ENCODE measurements around the gene IGF2.

IGF2 gene

DNA sequence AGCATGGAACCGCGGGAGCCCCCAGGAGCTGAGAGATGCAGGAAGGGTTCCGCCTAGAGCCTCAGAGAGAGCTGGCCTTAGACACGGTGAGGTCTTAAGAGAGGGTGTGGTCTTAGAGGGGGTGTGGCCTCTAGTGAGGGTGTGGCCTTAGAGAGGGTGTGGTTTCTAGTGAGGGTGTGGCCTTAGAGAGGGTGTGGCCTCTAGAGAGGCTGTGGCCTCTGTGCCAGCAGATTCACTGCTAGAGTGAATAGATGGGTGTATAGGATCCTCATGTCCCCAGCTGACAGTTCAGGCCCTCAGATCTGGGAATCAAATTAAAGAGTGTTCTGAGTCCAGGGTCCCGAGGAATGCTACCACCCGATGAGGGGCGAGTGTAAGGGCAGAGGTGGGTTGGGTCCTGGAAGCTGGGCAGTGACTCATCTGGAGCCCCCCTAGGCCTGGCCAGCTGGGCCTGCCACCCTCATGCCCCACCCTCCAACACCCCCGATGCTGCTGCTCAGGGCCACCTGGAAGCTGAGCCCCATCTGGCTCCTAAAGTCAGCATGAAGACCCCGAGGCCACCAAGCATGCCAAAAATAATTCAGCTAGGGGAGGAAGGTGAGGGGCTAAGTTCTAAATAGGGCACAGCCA lies 49.5 kb downstream of the IGF2 start:
- no peak for TF ChIP-seq FOXP2 (optimal IDR thresholded peaks at IDR 0.05; ENCODE audit: borderline replicate concordance, extremely low read depth, extremely low read length, insufficient read depth)
- TF ChIP-seq SIN3A (IDR thresholded peaks at IDR 0.05; ENCODE audit: borderline replicate concordance, insufficient read depth, low read length), result no peak
- TF ChIP-seq REST (IDR thresholded peaks at IDR 0.05; ENCODE audit: insufficient read depth in 1 of 2, low read depth in 2 of 2, low read length in 2 of 2), result no peak
- TF ChIP-seq TAF1 (IDR thresholded peaks at IDR 0.05; ENCODE audit: borderline replicate concordance, insufficient read depth, low read length), result no peak
- no peak for TF ChIP-seq POLR2AphosphoS5 (IDR thresholded peaks at IDR 0.05; ENCODE audit: low read depth, low read length)

- TF ChIP-seq SIN3A (IDR thresholded peaks at IDR 0.05; ENCODE audit: borderline replicate concordance, insufficient read depth, low read length), result no peak
- no peak for TF ChIP-seq REST (IDR thresholded peaks at IDR 0.05; ENCODE audit: insufficient read depth in 1 of 2, low read depth in 2 of 2, low read length in 2 of 2)
- no peak for TF ChIP-seq FOXP2 (optimal IDR thresholded peaks at IDR 0.05; ENCODE audit: borderline replicate concordance, extremely low read depth, extremely low read length, insufficient read depth)
- no peak for TF ChIP-seq POLR2AphosphoS5 (IDR thresholded peaks at IDR 0.05; ENCODE audit: low read depth, low read length)
- no peak for TF ChIP-seq TAF1 (IDR thresholded peaks at IDR 0.05; ENCODE audit: borderline replicate concordance, insufficient read depth, low read length)
Observed at GRCh38 chr11:2088746-2089535, 50.2 kb downstream of the IGF2 start.

DNA sequence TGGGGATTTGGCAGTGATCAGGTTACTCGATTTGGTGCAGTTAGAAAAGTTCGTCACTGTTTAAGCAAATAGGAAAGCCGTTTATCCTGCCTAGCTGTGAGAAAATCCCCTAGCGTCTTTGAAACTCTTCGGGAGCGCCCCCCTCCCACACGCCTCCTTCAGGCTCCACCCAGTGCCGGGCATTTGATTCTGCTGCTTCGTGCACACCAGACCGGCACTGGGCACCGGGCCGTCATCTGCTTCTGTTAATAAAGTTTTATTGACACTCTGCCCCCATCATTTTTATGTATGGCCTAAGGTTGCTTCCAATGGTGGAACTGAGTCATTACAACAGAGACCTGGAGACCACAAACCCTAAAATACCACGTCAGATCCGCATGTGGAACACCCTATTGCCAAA lies 50.9 kb downstream of the IGF2 start:
- TF ChIP-seq SIN3A (IDR thresholded peaks at IDR 0.05; ENCODE audit: borderline replicate concordance, insufficient read depth, low read length), result no peak
- no peak for TF ChIP-seq FOXP2 (optimal IDR thresholded peaks at IDR 0.05; ENCODE audit: borderline replicate concordance, extremely low read depth, extremely low read length, insufficient read depth)
- no peak for TF ChIP-seq TAF1 (IDR thresholded peaks at IDR 0.05; ENCODE audit: borderline replicate concordance, insufficient read depth, low read length)
- no peak for TF ChIP-seq POLR2AphosphoS5 (IDR thresholded peaks at IDR 0.05; ENCODE audit: low read depth, low read length)
- TF ChIP-seq REST (IDR thresholded peaks at IDR 0.05; ENCODE audit: insufficient read depth in 1 of 2, low read depth in 2 of 2, low read length in 2 of 2), result no peak

DNA sequence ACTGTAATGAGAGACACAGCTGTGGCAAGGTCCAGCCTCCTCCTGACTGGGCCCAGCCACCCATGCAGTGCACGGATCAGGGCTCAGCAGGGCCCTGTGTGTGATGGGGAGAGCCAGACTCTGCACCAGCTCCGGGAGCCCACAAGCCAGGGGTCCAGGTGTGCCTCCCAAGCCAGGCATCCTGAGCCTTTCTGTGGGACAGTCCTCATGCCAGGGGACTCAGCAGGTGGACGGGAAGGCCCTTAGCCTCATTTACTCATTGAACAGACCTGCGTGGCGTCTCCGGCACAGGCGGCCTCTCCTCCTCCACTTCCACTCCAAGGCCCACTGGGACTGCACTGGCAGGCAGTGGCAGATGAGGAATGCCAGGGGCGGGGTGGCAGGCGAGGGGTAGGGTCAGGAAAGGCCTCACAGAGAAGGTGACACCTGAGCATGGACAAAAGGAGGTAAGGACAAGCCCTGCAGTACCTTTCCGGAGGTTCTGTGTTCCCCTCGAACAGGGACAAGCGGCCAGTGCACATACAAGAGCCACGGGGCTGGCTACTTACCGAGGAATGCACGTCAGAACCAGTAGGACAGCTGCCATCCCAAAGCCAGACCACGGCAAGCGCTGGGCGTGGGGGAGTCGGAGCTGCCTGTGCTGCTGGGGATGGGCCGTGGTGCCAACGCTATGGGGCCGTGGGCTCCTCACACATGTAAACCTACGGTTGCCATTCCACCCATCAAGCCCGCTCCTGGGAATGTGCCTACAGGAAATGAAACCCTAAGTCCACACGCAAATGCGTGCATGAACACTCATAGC lies 52.7 kb downstream of the IGF2 start:
- TF ChIP-seq POLR2AphosphoS5 (IDR thresholded peaks at IDR 0.05; ENCODE audit: low read depth, low read length) (no peak), TAF1 (IDR thresholded peaks at IDR 0.05; ENCODE audit: borderline replicate concordance, insufficient read depth, low read length) (no peak), REST (IDR thresholded peaks at IDR 0.05; ENCODE audit: insufficient read depth in 1 of 2, low read depth in 2 of 2, low read length in 2 of 2) (no peak), SIN3A (IDR thresholded peaks at IDR 0.05; ENCODE audit: borderline replicate concordance, insufficient read depth, low read length) (no peak), FOXP2 (optimal IDR thresholded peaks at IDR 0.05; ENCODE audit: borderline replicate concordance, extremely low read depth, extremely low read length, insufficient read depth) (no peak)
